ENCODE data around the gene CECR2.

CECR2 gene

DNA sequence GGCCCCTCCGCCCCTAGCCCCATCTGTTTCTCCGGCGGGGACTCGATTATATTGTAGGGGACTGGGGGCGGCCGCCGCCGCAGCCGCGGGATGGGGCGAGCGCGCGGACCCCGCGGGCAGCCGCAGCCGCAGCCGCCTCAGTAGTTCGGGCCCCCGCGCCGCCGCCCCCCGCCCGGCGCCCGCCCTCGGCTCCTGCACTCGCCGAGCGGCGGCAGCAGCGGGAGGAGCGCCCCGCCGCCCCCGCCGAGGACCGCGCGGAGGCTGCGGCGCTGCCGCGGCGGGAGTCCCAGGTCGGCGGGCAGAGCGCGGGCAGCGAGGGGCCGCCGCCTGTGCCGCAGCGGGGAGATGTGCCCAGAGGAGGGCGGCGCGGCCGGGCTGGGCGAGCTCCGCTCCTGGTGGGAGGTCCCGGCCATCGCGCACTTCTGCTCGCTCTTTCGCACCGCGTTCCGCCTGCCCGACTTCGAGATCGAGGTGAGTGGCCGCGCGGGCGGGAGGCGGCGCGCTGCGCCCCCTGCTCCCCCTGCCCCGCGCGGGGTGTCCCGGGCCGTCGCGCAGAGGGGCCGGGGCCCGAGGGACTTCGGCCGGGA is at the start of gene CECR2:
TSS of gene CECR2 (plus strand) at position 22 of the 587 bp plus-strand sequence. CDS start at position 346, 324 bp downstream.
- DNase-seq = peak; percentile 62

DNA sequence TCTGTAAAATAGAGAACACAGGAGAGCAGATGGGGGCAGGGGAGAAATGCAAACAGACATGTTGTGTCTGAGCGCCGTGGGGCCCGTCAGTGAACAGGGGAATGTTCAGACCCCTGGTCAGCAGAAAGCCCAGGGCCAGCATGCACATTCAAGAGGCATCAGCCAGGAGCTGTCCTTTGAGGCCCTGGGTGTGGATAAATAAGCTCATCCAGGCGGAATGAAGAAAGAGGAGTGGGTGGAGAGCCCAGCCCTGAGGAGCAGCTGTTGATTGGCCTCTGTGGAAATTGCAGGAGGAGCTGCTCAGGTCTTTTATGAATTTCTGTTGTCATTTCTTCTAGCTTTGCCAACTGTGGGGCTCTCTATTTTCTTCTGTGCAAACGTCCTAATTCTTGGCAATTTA is 49.7 kb upstream of the CECR2 start:
- DNase-seq = no peak

- no peak for DNase-seq
These were observed 46.7 kb upstream of the CECR2 start for GRCh38 chr22:17322511-17322910.

DNA sequence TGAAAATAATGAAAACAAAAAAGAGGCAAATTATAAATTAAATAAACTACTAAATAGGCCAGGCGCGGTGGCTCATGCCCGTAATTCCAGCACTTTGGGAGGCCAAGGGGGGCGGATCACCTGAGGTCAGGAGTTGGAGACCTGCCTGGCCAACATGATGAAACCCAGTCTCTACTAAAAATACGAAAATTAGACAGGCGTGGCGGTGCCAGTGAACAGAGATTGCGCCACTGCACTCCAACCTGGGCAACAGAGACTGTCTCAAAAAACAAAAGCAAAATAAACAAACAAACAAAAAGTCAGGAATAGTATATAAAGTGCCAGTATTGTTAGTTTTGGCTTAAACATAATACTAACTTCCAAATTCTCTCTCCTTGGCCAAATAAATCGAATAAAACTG is 37.6 kb upstream of the CECR2 start:
- no peak for DNase-seq

DNA sequence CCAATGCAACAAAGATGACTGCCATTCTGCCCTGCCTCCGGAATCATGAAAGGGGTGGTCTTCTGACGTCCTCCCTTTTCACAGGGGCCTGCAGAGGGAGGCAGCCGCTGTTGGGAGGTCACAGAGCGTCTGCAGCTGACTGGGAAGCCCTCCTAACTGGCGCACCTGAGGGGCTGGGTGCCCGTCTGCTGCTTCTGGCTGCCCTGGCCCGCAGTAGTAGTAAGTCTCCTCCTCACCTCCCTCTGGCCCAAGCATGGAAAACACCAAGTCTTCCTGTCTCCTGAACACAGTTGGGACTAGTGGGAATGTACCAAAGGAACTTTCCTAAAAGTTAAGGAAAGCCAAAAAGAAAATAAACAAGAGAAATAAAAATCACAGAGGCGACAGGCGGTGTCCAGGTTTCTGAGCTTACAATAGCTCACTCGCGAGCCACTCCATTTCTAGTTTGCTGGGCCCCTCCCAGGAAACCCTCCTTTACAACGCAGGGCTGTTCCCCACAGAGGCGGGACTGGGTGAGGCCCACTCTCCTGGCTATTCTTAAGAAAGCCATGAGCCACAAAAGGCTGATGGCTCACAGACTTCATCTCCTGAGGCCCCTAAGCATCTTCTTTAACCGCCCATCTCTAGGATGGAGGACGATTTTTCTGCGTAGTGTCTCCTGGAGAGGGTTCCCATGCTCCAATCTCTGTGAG is 37.0 kb upstream of the CECR2 start:
- no peak for DNase-seq

DNA sequence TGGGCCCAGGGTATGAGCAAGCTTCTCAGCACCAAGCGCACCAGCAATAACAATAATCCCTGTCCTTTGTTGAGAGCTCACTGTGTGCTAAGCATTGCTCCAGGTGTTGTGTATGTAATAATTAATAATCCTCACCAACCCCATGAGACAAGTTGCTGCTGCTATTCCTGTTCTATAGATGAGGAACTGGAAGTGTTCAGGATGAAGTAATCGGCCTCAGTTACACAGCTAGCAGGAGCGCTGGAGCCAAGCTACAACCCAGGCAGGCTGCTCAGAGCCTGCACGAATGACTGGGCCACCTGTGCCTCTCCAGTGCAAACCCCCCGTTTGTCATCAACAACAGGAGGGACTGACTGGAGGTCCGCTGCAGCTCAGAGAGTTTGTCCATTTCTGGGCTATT is 35.2 kb upstream of the CECR2 start:
- no peak for DNase-seq

GRCh38 chr22:17334983-17335382 is 34.3 kb upstream of the CECR2 start:
- no peak for DNase-seq

DNA sequence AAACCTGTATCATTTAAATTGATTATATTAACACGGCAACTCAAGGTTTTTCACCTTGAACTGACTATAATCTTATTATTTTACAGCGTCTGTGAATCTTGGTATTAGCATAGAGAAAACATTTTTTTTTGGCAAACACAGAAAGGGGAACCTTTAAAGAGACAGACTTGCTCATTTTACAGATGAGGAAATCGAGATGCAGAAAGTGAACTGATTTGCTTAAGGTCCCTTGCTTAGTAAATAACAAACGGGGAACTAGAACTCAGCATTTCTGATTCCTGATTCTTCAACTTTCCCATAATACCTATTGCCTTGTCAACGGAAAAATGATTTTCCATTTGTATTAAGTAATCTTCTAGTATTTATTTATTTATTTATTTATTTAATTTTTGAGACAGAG is 33.2 kb upstream of the CECR2 start:
- DNase-seq = no peak

GRCh38 chr22:17337639-17338038 is 31.6 kb upstream of the CECR2 start:
- no peak for DNase-seq

DNA sequence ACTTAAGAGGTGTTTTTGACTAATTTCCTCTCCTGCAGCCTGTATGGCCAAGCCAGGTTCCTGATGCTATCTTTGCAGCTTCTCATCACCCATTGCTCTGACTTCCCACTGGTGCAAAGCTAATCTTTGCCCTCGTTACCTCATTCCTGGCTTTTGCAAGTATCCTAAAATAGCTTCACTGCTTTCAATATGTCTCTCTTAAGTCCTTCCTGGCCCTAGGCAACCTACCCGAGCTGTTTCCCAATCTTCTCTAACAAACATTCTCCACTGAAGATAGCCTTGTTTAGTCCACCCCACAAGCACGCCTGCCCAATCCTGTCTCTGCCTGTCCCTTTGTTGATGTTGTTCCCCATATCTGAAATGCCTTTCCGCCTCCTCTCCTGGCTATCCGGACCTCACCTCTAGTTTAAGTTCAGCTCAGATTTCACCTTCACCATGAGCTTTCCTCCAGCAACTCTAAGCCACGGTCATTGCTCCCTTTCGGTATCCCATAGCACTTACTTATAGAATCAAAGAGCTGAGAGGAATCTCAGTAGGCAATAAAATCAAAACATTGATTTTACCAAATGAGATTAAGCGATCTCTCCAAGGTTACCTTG is 30.1 kb upstream of the CECR2 start:
- DNase-seq = no peak

GRCh38 chr22:17342361-17342760 is 26.9 kb upstream of the CECR2 start:
- no peak for DNase-seq

GRCh38 chr22:17343766-17344165 is 25.5 kb upstream of the CECR2 start:
- DNase-seq = no peak

- no peak for DNase-seq
These were observed 22.7 kb upstream of the CECR2 start for GRCh38 chr22:17346578-17346977.

- no peak for DNase-seq
These were observed 21.5 kb upstream of the CECR2 start for GRCh38 chr22:17347724-17348123.

DNA sequence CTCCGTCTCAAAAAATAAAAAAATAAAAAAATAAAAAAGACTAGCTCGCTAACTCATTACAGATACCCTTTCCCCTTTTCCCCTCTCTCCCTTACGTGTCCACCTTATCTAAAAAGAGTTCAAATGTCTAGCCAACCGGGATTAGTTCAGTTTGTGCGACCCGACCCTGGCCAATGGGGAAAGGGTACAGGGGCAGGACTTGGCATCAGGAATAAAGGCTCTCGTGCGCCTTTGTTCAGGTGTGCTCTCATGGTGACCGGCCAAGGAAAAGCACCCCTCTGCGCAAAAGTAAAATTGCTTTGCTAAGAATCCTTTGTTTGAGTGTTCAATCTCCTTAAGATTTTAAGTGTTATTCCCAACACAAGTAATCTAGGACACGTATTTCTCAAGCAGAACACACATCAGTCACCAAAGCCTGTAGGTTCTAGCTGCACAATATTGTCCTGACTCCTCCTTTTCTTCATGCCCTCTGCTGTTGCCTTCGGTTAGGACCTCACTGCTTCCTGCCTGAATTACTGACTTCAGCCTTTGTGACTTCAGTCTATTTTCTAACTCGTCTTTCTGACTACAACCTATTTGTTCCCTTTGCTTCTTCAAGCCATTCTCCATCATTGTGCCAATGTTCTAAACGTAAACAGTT is 20.7 kb upstream of the CECR2 start:
- no peak for DNase-seq

DNA sequence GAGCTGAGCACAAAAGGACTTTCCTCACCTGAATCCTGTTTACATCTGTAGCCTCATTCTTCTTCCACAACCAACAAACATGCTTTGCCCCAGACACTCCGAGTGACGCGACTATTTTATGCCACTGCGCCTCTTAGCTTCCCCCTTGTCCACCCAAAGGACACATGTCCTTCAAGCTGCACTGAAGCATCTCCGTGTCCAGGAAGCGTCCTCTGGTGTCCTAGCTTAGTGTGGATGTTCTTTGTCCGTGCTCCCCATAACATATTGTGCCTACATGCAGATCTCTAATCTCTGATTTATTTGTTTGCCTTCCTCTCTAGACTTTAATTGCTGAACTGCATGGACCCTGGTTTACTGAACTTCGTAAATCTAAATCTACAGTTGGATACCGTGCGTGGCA is 20.1 kb upstream of the CECR2 start:
- no peak for DNase-seq

GRCh38 chr22:17350292-17350691 is 19.0 kb upstream of the CECR2 start:
- DNase-seq = no peak

- no peak for DNase-seq
These were observed 16.5 kb upstream of the CECR2 start for GRCh38 chr22:17352798-17353197.

GRCh38 chr22:17357688-17358087 is 11.6 kb upstream of the CECR2 start:
- DNase-seq = no peak

- DNase-seq = no peak
These were observed 10.8 kb upstream of the CECR2 start for GRCh38 chr22:17358415-17358814.

GRCh38 chr22:17359501-17359900 is 9.8 kb upstream of the CECR2 start:
- no peak for DNase-seq

DNA sequence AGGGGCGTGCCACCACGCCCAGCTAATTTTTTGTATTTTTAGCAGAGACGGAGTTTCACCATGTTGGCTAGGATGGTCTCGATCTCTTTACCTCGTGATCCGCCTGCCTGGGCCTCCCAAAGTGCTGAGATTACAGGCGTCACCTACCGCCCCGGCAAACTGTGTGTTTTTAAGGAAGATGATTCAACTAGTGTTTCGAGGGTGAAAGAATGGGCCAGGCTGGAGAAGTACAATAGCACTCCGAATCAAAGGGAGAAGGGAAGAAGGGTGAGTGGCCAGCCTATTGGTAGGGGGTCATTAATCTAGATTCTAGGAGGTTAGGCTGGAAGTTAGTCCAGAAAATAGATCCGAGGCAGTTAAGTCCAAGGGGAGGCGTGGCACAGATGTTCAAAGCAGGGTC is 2.9 kb upstream of the CECR2 start:
- no peak for DNase-seq

GRCh38 chr22:17366830-17367229 is 2.4 kb upstream of the CECR2 start:
- DNase-seq = peak; percentile 49

DNA sequence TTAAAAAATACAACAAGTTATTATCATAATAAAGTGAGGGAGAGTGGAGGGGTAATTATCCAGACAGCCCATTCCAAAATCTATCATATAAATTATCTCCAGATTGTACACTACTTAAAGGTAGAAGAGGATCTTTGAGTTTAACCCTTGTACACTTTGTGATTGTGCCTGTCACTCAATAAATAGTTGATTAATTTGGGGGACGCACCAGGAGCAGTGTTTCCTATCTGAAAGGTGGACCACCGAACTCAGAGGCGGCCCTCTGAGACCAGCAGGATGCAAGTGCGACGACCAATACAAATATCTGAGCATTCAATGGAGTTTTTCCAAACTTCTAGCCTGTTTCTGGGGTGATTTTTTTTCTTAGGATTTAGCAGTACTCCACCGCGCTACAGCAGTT is 1.1 kb upstream of the CECR2 start:
- no peak for DNase-seq

Measured in midbrain (tissue), 1 donor.